Mesothelial cell of epicardium (in vitro differentiated cells): ENCODE measurements around the gene RYR3. TPM values are rescaled to one million over a fixed set of nuclear protein-coding genes. Genes with fewer than 3 reads are reported as not detected.
A peak's percentile ranks its signal among the peaks of the same experiment; 100 is the strongest.

ENCODE experiments used
- DNase-seq, 2 experiments: peaks; one replicate each; pipeline ENCODE4 v3.0.0; 2021; ENCODE audit warnings: low spot score in 2 of 2; ENCODE audit not compliant: unreplicated experiment in 2 of 2
- H3K27ac Mint-ChIP-seq: 2 replicates; pipeline ENCODE4 v1.8.0; 2021; ENCODE audit warnings: mixed read lengths
- H3K27me3 Mint-ChIP-seq: 2 replicates; pipeline ENCODE4 v1.8.0; 2021; ENCODE audit warnings: low read depth, mixed read lengths
- H3K36me3 Mint-ChIP-seq: 2 replicates; pipeline ENCODE4 v1.8.0; 2021; ENCODE audit warnings: mixed read lengths
- H3K4me1 Mint-ChIP-seq: 2 replicates; pipeline ENCODE4 v1.8.0; 2021; ENCODE audit warnings: mixed read lengths
- H3K4me3 Mint-ChIP-seq: 2 replicates; pipeline ENCODE4 v1.8.0; 2021; ENCODE audit warnings: mild to moderate bottlenecking, moderate library complexity, mixed read lengths
- H3K9me3 Mint-ChIP-seq: 2 replicates; pipeline ENCODE4 v1.8.0; 2021; ENCODE audit warnings: mixed read lengths
- total RNA-seq: library from RNA; stranded (reverse); gene quantifications from 3 replicates; pipeline ENCODE4 v1.2.1, GENCODE V29; 2021
- TF ChIP-seq, protein P1 (sequence below): fragments of 200-600 bp; sonication (generic); IDR thresholded peaks from one replicate; pipeline ENCODE4 v1.5.0; 2021; ENCODE audit warnings: antibody characterized with exemption; ENCODE audit not compliant: unreplicated experiment

RYR3 gene
- total RNA-seq, 1 donor from 2014 or later: 3.8 TPM

DNA sequence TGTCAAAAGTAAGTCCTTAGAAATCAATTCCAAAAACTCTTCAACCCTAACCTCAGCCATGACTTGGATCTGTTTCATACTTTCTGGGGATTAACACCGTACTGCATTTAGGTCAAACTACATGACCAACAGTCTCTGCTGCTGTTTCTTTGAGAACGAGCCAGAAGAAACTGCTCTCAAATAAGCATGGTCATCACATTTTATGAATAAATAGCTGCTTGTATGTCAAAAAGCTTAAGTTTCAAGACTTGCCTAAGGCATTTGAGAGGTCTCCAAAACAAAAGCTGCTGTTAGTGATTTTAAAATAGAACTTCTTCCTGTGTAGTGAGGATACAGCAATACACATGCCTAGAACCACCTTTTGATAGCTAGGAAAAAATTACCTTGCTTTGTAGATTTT lies 491.2 kb downstream of the RYR3 start:
- H3K9me3 Mint-ChIP-seq: no peaks in the 10 kb centered on the region
- TF ChIP-seq, protein P1, sequence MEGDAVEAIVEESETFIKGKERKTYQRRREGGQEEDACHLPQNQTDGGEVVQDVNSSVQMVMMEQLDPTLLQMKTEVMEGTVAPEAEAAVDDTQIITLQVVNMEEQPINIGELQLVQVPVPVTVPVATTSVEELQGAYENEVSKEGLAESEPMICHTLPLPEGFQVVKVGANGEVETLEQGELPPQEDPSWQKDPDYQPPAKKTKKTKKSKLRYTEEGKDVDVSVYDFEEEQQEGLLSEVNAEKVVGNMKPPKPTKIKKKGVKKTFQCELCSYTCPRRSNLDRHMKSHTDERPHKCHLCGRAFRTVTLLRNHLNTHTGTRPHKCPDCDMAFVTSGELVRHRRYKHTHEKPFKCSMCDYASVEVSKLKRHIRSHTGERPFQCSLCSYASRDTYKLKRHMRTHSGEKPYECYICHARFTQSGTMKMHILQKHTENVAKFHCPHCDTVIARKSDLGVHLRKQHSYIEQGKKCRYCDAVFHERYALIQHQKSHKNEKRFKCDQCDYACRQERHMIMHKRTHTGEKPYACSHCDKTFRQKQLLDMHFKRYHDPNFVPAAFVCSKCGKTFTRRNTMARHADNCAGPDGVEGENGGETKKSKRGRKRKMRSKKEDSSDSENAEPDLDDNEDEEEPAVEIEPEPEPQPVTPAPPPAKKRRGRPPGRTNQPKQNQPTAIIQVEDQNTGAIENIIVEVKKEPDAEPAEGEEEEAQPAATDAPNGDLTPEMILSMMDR: no peak
- H3K27ac Mint-ChIP-seq: peak overlapping the region; percentile 23
- no peak for DNase-seq
- H3K36me3 Mint-ChIP-seq: no peaks in the 10 kb centered on the region
- no peak overlapping the region for H3K4me3 Mint-ChIP-seq
- no peaks in the 10 kb centered on the region for H3K27me3 Mint-ChIP-seq
- peaks cover 8% of the 10 kb centered on the region for H3K4me1 Mint-ChIP-seq

DNA sequence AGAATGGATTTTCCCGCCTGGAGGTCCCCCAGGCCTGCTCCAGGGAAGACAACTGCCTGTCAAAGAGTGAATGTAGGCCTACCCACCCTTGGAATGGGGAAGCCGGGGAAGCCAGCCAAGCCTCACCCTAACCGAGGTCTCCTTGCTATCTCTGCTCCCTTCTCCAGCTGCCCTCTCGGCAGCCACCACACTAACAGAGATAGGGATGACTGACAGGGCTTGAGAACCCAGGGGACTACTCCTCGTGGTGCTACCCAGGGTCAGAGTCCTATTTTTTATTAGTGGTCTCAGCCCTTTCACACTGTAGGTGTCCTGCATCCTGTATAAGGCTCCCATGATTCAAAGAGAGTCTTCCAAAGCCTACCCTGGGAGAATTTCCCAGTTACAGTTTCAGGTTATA lies 496.9 kb downstream of the RYR3 start:
- TF ChIP-seq, protein P1: no peak
- H3K36me3 Mint-ChIP-seq: no peaks in the 10 kb centered on the region
- H3K27me3 Mint-ChIP-seq: no peaks in the 10 kb centered on the region
- no peaks in the 10 kb centered on the region for H3K4me1 Mint-ChIP-seq
- H3K9me3 Mint-ChIP-seq: no peaks in the 10 kb centered on the region
- no peak overlapping the region for H3K27ac Mint-ChIP-seq
- no peak for DNase-seq
- H3K4me3 Mint-ChIP-seq: no peak overlapping the region

DNA sequence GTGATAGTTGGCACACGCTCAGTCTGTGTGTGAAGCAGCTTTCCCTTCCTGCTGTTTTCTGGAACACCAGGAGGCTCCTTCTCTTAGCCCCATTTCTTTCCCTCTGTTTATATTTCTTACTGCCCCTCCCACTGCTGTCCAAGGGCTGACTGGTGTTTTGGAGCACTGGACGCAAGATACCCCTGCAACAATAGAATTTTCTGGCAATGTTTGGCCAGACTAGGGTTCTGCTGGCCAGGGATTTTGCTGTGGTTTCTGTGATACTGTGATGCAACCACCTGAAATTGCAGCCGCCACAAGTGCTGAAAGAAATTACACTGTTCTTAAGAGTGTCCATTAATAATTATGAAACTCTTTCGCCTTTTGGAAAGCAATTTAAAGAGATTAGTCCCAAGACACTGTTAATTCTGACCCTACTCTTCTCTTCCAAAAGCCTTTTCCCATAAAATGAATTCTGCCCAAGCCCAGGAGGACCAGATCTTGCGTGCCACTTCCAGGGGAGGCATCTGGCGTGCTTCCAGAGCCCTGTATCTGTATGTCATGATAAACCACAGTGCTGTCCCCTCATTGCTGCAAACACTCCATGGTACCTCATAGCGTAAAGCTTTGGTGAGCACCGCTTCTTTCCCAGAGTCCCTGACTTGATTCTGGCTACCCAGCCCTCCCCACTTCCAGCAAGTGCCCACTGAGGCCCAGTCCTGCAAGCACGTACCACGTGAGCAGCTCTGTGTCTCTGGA lies 498.1 kb downstream of the RYR3 start:
- DNase-seq: no peak
- TF ChIP-seq, protein P1: no peak
- H3K27me3 Mint-ChIP-seq: no peaks in the 10 kb centered on the region
- no peak overlapping the region for H3K27ac Mint-ChIP-seq
- no peaks in the 10 kb centered on the region for H3K4me1 Mint-ChIP-seq
- no peak overlapping the region for H3K4me3 Mint-ChIP-seq
- H3K9me3 Mint-ChIP-seq: no peaks in the 10 kb centered on the region
- H3K36me3 Mint-ChIP-seq: no peaks in the 10 kb centered on the region

DNA sequence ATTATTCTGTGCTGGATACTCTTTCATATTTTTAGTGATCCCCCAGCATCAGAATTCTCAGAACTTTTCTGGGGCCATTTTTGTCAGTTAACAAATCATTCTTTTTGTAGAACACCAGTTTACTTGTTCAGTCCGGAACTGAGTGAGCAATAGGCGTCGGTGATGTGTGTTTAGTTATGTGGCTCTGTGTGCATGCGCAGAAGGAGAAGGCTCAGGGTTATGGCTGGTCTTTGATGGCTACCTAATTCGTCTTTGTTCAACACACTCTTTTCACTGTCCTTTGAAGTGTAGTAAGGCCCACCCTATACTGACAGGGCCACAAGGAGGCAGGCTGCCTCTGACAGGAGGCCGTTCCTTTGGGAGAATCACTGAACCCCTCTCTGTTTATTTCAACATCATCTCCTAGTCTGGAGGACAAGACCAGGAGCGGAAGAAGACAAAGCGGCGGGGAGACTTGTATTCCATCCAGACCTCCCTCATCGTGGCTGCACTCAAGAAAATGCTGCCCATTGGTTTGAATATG lies 499.4 kb downstream of the RYR3 start:
- no peak overlapping the region for H3K4me3 Mint-ChIP-seq
- H3K36me3 Mint-ChIP-seq: no peaks in the 10 kb centered on the region
- H3K9me3 Mint-ChIP-seq: no peaks in the 10 kb centered on the region
- H3K27ac Mint-ChIP-seq: no peak overlapping the region
- TF ChIP-seq, protein P1: no peak
- H3K4me1 Mint-ChIP-seq: no peaks in the 10 kb centered on the region
- DNase-seq: no peak
- no peaks in the 10 kb centered on the region for H3K27me3 Mint-ChIP-seq

DNA sequence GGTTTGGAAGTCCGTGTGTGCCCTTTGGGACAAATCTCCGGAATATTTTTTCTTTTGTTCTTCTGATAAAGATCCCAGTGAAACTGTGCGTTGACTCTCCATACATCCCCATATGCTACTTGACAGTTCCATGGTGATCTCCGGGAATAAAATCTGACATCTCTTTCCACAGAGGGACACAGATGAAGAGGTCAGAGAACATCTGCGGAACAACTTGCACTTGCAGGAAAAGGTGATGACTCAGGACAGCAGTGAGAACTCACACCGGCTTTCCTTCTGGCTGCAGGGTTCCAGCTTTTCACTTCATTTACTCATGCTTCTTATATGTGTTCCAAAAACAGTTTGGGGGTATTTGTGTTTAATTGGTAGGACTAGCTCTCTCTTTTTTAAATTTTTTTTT lies 500.0 kb downstream of the RYR3 start:
- Mint-ChIP-seq H3K27me3 (no peaks in the 10 kb centered on the region), H3K36me3 (no peaks in the 10 kb centered on the region), H3K27ac (no peak overlapping the region), H3K9me3 (no peaks in the 10 kb centered on the region), H3K4me1 (no peaks in the 10 kb centered on the region), H3K4me3 (no peak overlapping the region)
- no peak for DNase-seq
- TF ChIP-seq, protein P1: no peak
